Natural killer cell (primary cell): ENCODE data around the gene SASH3. TPM values are rescaled to one million over a fixed set of nuclear protein-coding genes. Genes with fewer than 3 reads are reported as not detected.
"Not testable (repeated sequence)": the region's sequence is repeated elsewhere in the genome, so short reads cannot be mapped to it uniquely, and the experiment has no call there.

Source experiments
- ATAC-seq, 3 donors: fragments of 150-1000 bp in 2 of 3; fragments of 200-7000 bp in 1 of 3; cut with Tn5 transposase; 1 replicate in 1 of 3; 2 replicates in 2 of 3; pipeline ENCODE4 v1.10.0; 2021; ENCODE audit warnings: mild to moderate bottlenecking in 2 of 3, moderate library complexity in 2 of 3
- DNase-seq, 2 donors: peaks; one replicate each; pipeline versions ENCODE4 v3.0.0 to v3.0.0-alpha.2; 2013 to 2021; ENCODE audit warnings: mixed read lengths in 1 of 2
- H3K27ac ChIP-seq: one replicate; pipeline ENCODE4 v1.5.1; 2013; ENCODE audit warnings: mild to moderate bottlenecking, low read length
- H3K27me3 ChIP-seq: one replicate; pipeline ENCODE4 v1.6.1; 2013; ENCODE audit warnings: low read length; ENCODE audit not compliant: control insufficient read depth, insufficient read depth
- H3K36me3 ChIP-seq: one replicate; pipeline ENCODE4 v1.6.1; 2013; ENCODE audit warnings: low read length; ENCODE audit not compliant: control insufficient read depth, insufficient read depth
- H3K4me1 ChIP-seq: one replicate; pipeline ENCODE4 v1.6.1; 2013; ENCODE audit warnings: low read length; ENCODE audit not compliant: control insufficient read depth, insufficient read depth
- H3K4me3 ChIP-seq: one replicate; pipeline ENCODE4 v1.5.1; 2013; ENCODE audit warnings: low read length
- H3K9me3 ChIP-seq: one replicate; pipeline ENCODE4 v1.6.1; 2013; ENCODE audit warnings: low read length; ENCODE audit not compliant: control insufficient read depth, insufficient read depth
- H3K27ac Mint-ChIP-seq, 2 donors: one replicate each; pipeline ENCODE4 v1.8.0; 2022; ENCODE audit warnings: mild to moderate bottlenecking in 2 of 2, mixed read lengths in 2 of 2, moderate library complexity in 1 of 2
- H3K27me3 Mint-ChIP-seq, 2 donors: one replicate each; pipeline ENCODE4 v1.8.0; 2022; ENCODE audit warnings: low read depth in 2 of 2, mixed read lengths in 2 of 2
- H3K36me3 Mint-ChIP-seq: one replicate; pipeline ENCODE4 v1.8.0; 2022; ENCODE audit warnings: mixed read lengths
- H3K4me1 Mint-ChIP-seq, 2 donors: one replicate each; pipeline ENCODE4 v1.8.0; 2022; ENCODE audit warnings: mixed read lengths in 2 of 2
- H3K4me3 Mint-ChIP-seq: one replicate; pipeline ENCODE4 v1.8.0; 2022; ENCODE audit warnings: mild to moderate bottlenecking, moderate library complexity, mixed read lengths
- H3K9me3 Mint-ChIP-seq, 2 donors: one replicate each; pipeline ENCODE4 v1.8.0; 2022; ENCODE audit warnings: mixed read lengths in 2 of 2
- CTCF ChIP-seq: fragments of 200-600 bp; IDR thresholded peaks from one replicate; pipeline ENCODE4 v1.8.0; 2022; ENCODE audit warnings: antibody characterized with exemption
- WGBS: methylation state at CpG from one replicate; pipeline ENCODE4 v1.1.7; 2013; ENCODE audit warnings: missing lambda C conversion rate; ENCODE audit not compliant: insufficient coverage; 5-methylcytosine and 5-hydroxymethylcytosine counted together
- intact Hi-C: fragments of 100-400 bp; cut with micrococcal nuclease; formaldehyde crosslinking; loops from one replicate; pipeline ENCODE4 v1.14.2; 2022
- total RNA-seq, 4 donors: library from RNA; stranded (reverse); fragments of 120-200 nt in 1 of 4; gene quantifications; one replicate each; pipeline versions ENCODE4 v1.2.3 to v1.2.4, GENCODE V29; 2013 to 2022

The SASH3 gene
- total RNA-seq, 3 donors from 2014 or later (not counting 1 experiment from before 2014, with no cell fraction given) = 356 to 403 (median 392) TPM

GRCh38 chrX:129738466-129739308 is 41.1 kb upstream of the SASH3 start, which contains the start of gene XPNPEP2:
XPNPEP2 (plus strand) TSS chrX:129738979; CDS start chrX:129739214, 235 bp downstream.
- no peak for TF ChIP-seq CTCF
- H3K4me1 ChIP-seq = peaks cover 47% of the 10 kb centered on the region
- Mint-ChIP-seq H3K4me1 (peaks cover 22 to 26% of the 10 kb centered on the region in 2 donors), H3K27me3 (no peaks in the 10 kb centered on the region), H3K9me3 (no peaks in the 10 kb centered on the region), H3K4me3 (no peak within 1 kb of the TSS), H3K36me3 (no peaks in the 10 kb centered on the region), H3K27ac (peak within 1 kb of the TSS in 1 of 2 donors; percentile 45)
- WGBS = 87% methylated on average over 9 of the region's 13 CpGs
- H3K4me3 ChIP-seq = no peak within 1 kb of the TSS
- no peaks in the 10 kb centered on the region for H3K9me3 ChIP-seq
- H3K27ac ChIP-seq = no peak within 1 kb of the TSS
- H3K36me3 ChIP-seq = no peaks in the 10 kb centered on the region
- H3K27me3 ChIP-seq = no peaks in the 10 kb centered on the region
- intact Hi-C loops = no loop called here
- DNase-seq (no peak), ATAC-seq (no peak)

- Mint-ChIP-seq H3K27me3 (no peaks in the 10 kb centered on the region), H3K27ac (no peak overlapping the region)
Measured at GRCh38 chrX:129739578-129739977, 40.2 kb upstream of the SASH3 start.

DNA sequence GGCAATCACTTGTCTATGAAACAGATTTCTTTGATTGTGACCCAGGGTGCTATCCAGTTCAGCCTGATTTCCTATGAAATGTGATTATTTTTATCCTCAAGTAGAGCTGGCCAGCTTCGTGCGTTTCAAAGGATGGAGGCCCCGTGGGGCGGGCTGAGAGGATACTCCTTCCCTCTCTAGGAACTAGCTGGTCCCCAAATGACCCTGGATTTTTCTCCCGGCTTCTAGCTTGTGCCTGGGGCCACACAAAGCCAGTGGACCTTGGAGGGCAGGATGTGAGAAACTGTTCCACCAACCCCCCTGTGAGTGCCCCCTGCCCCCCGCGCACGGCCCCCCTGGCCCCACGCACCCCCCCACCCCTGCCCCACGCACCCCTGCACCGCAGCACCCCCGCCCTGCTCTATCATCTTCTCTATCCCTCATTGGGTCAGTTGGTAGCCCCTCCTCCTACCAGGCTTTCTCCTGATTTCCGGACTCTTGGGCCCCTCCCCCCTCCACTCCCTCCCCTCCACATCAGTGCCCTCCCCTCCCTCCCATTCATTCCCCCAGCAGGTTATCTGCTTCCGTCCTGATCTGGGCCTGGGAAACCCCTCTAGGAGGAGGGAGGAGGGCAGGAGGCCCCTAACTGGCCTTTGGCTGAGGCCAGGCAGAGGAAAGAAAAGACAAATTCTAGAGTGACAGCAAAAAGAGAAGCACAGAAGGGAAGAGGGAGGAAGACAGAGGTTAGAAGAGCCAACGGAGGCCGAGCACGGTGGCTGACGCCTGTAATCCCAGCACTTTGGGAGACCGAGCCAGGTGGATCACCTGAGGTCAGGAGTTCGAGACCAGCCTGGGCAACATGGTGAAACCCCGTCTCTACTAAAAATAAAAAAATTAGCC is 37.6 kb upstream of the SASH3 start:
- H3K4me1 Mint-ChIP-seq = peaks cover 21 to 39% of the 10 kb centered on the region in 2 donors
- Histone ChIP-seq H3K27ac (no peak overlapping the region), H3K4me1 (peaks cover 54% of the 10 kb centered on the region), H3K4me3 (no peak overlapping the region), H3K9me3 (no peaks in the 10 kb centered on the region), H3K36me3 (no peaks in the 10 kb centered on the region), H3K27me3 (no peaks in the 10 kb centered on the region)
- no peak for TF ChIP-seq CTCF
- intact Hi-C loops = no loop called here
- 64% methylated on average over 13 of the region's 21 CpGs for WGBS
- ATAC-seq (no peak), DNase-seq (no peak)
- H3K36me3 Mint-ChIP-seq = no peaks in the 10 kb centered on the region
- H3K27me3 Mint-ChIP-seq = no peaks in the 10 kb centered on the region
- H3K27ac Mint-ChIP-seq = peak overlapping the region; percentile 64 to 71
- no peaks in the 10 kb centered on the region for H3K9me3 Mint-ChIP-seq
- peak overlapping the region; percentile 41 for H3K4me3 Mint-ChIP-seq

More at GRCh38 chrX:129739578-129739977, 40.2 kb upstream of the SASH3 start:
- Mint-ChIP-seq H3K4me1 (peaks cover 30 to 32% of the 10 kb centered on the region in 2 donors), H3K9me3 (no peaks in the 10 kb centered on the region), H3K36me3 (no peaks in the 10 kb centered on the region), H3K4me3 (no peak overlapping the region)
- ATAC-seq (no peak), DNase-seq (no peak)
- peaks cover 56% of the 10 kb centered on the region for H3K4me1 ChIP-seq
- no peaks in the 10 kb centered on the region for H3K36me3 ChIP-seq
- H3K27ac ChIP-seq = no peak overlapping the region
- H3K4me3 ChIP-seq = no peak overlapping the region
- WGBS = 90% methylated on average over 4 of the region's 4 CpGs
- intact Hi-C loops = no loop called here
- TF ChIP-seq CTCF = no peak
- no peaks in the 10 kb centered on the region for H3K9me3 ChIP-seq
- no peaks in the 10 kb centered on the region for H3K27me3 ChIP-seq

- H3K27me3 ChIP-seq, H3K36me3 ChIP-seq, H3K4me3 ChIP-seq, H3K36me3 Mint-ChIP-seq, H3K9me3 ChIP-seq, H3K27me3 Mint-ChIP-seq, H3K9me3 Mint-ChIP-seq, intact Hi-C loops: not testable (repeated sequence)
- ATAC-seq (peak; percentile 52 to 53 (median 52)), DNase-seq (peak in 1 of 2 donors; percentile 15)
- peak overlapping the region; percentile 29 for H3K27ac ChIP-seq
- 48% methylated on average over 5 of the region's 6 CpGs for WGBS
- peak overlapping the region; percentile 41 for H3K4me3 Mint-ChIP-seq
- peaks cover 47% of the 10 kb centered on the region for H3K4me1 ChIP-seq
- peak overlapping the region; percentile 64 to 71 for H3K27ac Mint-ChIP-seq
- peaks cover 21 to 39% of the 10 kb centered on the region in 2 donors for H3K4me1 Mint-ChIP-seq
Measured at GRCh38 chrX:129742759-129743152, 37.0 kb upstream of the SASH3 start.
